ENCODE measurements around the gene RAB3C. TPM values are rescaled to one million over a fixed set of nuclear protein-coding genes. Genes with fewer than 3 reads are reported as not detected.

The RAB3C gene
- total RNA-seq, 1 experiment from 2014 or later = not detected

DNA sequence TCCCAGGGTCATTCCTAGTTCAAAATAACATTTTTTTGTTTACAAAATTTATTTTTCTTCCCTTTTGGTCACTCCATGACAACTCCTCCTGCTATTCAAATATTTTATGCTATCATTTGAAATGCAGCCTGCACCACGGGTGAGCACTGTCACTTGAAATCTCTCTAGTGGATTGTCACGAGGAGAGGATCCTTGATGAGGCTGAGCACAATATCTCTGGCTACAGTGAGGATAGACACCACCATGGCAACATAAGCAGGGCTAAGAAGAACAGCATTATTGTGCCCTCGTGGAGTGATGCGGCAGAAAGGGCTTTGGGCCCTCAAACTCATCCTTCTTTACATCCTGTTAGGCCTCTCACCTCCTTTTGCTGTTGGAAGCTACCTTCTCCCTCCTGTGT, 321.9 kb downstream of the RAB3C start:
- no TSS peak for BruUV-seq (replicated peaks)
- TF ChIP-seq POLR2AphosphoS5 (IDR thresholded peaks at IDR 0.05; ENCODE audit: low read depth, low read length) (no peak), SIN3A (IDR thresholded peaks at IDR 0.05; ENCODE audit: borderline replicate concordance, insufficient read depth, low read depth, low read length) (no peak), TCF7L2 (IDR thresholded peaks at IDR 0.05; ENCODE audit: low read depth, low read length) (no peak)
- TF ChIP-seq, protein P1, sequence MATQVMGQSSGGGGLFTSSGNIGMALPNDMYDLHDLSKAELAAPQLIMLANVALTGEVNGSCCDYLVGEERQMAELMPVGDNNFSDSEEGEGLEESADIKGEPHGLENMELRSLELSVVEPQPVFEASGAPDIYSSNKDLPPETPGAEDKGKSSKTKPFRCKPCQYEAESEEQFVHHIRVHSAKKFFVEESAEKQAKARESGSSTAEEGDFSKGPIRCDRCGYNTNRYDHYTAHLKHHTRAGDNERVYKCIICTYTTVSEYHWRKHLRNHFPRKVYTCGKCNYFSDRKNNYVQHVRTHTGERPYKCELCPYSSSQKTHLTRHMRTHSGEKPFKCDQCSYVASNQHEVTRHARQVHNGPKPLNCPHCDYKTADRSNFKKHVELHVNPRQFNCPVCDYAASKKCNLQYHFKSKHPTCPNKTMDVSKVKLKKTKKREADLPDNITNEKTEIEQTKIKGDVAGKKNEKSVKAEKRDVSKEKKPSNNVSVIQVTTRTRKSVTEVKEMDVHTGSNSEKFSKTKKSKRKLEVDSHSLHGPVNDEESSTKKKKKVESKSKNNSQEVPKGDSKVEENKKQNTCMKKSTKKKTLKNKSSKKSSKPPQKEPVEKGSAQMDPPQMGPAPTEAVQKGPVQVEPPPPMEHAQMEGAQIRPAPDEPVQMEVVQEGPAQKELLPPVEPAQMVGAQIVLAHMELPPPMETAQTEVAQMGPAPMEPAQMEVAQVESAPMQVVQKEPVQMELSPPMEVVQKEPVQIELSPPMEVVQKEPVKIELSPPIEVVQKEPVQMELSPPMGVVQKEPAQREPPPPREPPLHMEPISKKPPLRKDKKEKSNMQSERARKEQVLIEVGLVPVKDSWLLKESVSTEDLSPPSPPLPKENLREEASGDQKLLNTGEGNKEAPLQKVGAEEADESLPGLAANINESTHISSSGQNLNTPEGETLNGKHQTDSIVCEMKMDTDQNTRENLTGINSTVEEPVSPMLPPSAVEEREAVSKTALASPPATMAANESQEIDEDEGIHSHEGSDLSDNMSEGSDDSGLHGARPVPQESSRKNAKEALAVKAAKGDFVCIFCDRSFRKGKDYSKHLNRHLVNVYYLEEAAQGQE (IDR thresholded peaks at IDR 0.05; ENCODE audit: insufficient read depth in 1 of 2, low read depth in 2 of 2, low read length in 1 of 2) = no peak
- no peak for DNase-seq (ENCODE audit: low read depth, low spot score)
- POLR2A ChIA-PET = no interaction called here
- CTCF ChIA-PET = no interaction called here
- no peaks in the 10 kb centered on the region for H3K9me3 ChIP-seq (ENCODE audit: control insufficient read depth, insufficient read depth, low read depth, low read length)
- ATAC-seq = no peak
- H3K4me3 ChIP-seq (ENCODE audit: low read depth in 2 of 2, low read length in 2 of 2) = no peak overlapping the region
- in situ Hi-C loops (cut with HindIII; ENCODE audit: low pct_unique_long_range_greater_than_20kb, low sequenced_read_pairs) = no loop called here
- H3K4me1 ChIP-seq (ENCODE audit: control insufficient read depth, insufficient read depth, low read length) = no peaks in the 10 kb centered on the region
- no peaks in the 10 kb centered on the region for H3K36me3 ChIP-seq (ENCODE audit: control insufficient read depth, insufficient read depth, low read length)
- H3K27me3 ChIP-seq (ENCODE audit: control insufficient read depth, insufficient read depth, low read length) = peaks cover 3% of the 10 kb centered on the region
- H3K27ac ChIP-seq (ENCODE audit: low read length) = no peak overlapping the region
- intact Hi-C loops (cut with micrococcal nuclease; ENCODE audit: unreplicated experiment) = no loop called here

DNA sequence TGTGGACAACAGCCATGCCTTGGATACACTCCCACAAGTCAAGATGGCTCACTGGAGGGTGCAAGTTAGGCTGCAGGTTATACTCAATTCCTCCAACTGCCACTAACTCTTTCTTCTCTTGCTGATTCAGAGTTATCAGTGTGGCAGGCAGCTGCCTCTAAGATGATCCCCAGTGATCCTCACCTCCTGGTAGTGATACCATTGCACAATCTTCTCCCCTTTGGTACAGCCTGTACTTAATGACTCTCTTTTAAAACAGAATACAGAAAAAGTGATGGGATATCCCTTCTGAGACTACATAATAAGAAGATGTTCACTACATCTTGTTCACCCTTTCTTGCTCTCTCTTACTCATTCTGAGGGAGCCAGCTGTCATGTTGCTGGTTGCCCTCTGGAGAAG, 323.1 kb downstream of the RAB3C start:
- intact Hi-C loops (cut with micrococcal nuclease; ENCODE audit: unreplicated experiment) = no loop called here
- in situ Hi-C loops (cut with HindIII; ENCODE audit: low pct_unique_long_range_greater_than_20kb, low sequenced_read_pairs) = no loop called here
- Histone ChIP-seq H3K4me3 (ENCODE audit: low read depth in 2 of 2, low read length in 2 of 2) (no peak overlapping the region), H3K9me3 (ENCODE audit: control insufficient read depth, insufficient read depth, low read depth, low read length) (no peaks in the 10 kb centered on the region), H3K27me3 (ENCODE audit: control insufficient read depth, insufficient read depth, low read length) (peaks cover 3% of the 10 kb centered on the region), H3K4me1 (ENCODE audit: control insufficient read depth, insufficient read depth, low read length) (no peaks in the 10 kb centered on the region), H3K36me3 (ENCODE audit: control insufficient read depth, insufficient read depth, low read length) (no peaks in the 10 kb centered on the region), H3K27ac (ENCODE audit: low read length) (no peak overlapping the region)
- no TSS peak for BruUV-seq (replicated peaks)
- ATAC-seq = no peak
- DNase-seq (ENCODE audit: low read depth, low spot score) = no peak
- ChIA-PET CTCF (no interaction called here), POLR2A (no interaction called here)
- TF ChIP-seq POLR2AphosphoS5 (IDR thresholded peaks at IDR 0.05; ENCODE audit: low read depth, low read length) (no peak), SIN3A (IDR thresholded peaks at IDR 0.05; ENCODE audit: borderline replicate concordance, insufficient read depth, low read depth, low read length) (no peak), TCF7L2 (IDR thresholded peaks at IDR 0.05; ENCODE audit: low read depth, low read length) (no peak)
- TF ChIP-seq, protein P2, sequence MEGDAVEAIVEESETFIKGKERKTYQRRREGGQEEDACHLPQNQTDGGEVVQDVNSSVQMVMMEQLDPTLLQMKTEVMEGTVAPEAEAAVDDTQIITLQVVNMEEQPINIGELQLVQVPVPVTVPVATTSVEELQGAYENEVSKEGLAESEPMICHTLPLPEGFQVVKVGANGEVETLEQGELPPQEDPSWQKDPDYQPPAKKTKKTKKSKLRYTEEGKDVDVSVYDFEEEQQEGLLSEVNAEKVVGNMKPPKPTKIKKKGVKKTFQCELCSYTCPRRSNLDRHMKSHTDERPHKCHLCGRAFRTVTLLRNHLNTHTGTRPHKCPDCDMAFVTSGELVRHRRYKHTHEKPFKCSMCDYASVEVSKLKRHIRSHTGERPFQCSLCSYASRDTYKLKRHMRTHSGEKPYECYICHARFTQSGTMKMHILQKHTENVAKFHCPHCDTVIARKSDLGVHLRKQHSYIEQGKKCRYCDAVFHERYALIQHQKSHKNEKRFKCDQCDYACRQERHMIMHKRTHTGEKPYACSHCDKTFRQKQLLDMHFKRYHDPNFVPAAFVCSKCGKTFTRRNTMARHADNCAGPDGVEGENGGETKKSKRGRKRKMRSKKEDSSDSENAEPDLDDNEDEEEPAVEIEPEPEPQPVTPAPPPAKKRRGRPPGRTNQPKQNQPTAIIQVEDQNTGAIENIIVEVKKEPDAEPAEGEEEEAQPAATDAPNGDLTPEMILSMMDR (IDR thresholded peaks at IDR 0.05) = no peak
- TF ChIP-seq, protein P1 (IDR thresholded peaks at IDR 0.05; ENCODE audit: insufficient read depth in 1 of 2, low read depth in 2 of 2, low read length in 1 of 2) = no peak

Other genes with a start within 250 kb of the RAB3C start
- 258 TPM for gene PLK2, start 123.0 kb upstream of the RAB3C start, total RNA-seq (2021; ENCODE audit: unreplicated experiment)
- not detected for gene GAPT, start 91.6 kb upstream of the RAB3C start, total RNA-seq (2021; ENCODE audit: unreplicated experiment)

Measured in Panc1 (cell line).